ENCODE measurements around the gene SIM1.

Gene SIM1

GRCh38 chr6:100488244-100488643, 23.5 kb upstream of the SIM1 start:
- DNase-seq (no peak), ATAC-seq (ENCODE audit: insufficient read depth, low read depth) (no peak)
- no peak for TF ChIP-seq EZH2 (IDR thresholded peaks at IDR 0.05; ENCODE audit: borderline replicate concordance, low read depth, low read length, severe bottlenecking)
- TF ChIP-seq, protein P1, sequence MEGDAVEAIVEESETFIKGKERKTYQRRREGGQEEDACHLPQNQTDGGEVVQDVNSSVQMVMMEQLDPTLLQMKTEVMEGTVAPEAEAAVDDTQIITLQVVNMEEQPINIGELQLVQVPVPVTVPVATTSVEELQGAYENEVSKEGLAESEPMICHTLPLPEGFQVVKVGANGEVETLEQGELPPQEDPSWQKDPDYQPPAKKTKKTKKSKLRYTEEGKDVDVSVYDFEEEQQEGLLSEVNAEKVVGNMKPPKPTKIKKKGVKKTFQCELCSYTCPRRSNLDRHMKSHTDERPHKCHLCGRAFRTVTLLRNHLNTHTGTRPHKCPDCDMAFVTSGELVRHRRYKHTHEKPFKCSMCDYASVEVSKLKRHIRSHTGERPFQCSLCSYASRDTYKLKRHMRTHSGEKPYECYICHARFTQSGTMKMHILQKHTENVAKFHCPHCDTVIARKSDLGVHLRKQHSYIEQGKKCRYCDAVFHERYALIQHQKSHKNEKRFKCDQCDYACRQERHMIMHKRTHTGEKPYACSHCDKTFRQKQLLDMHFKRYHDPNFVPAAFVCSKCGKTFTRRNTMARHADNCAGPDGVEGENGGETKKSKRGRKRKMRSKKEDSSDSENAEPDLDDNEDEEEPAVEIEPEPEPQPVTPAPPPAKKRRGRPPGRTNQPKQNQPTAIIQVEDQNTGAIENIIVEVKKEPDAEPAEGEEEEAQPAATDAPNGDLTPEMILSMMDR (IDR thresholded peaks at IDR 0.05; ENCODE audit: borderline replicate concordance, extremely low read depth, low read length, poor library complexity, severe bottlenecking): no peak
- H3K9me3 ChIP-seq (ENCODE audit: insufficient read depth, low read length, severe bottlenecking): no peaks in the 10 kb centered on the region
- no peak overlapping the region for H2AFZ ChIP-seq (ENCODE audit: low read depth, low read length)
- H3K9ac ChIP-seq (ENCODE audit: low read depth, low read length): no peak overlapping the region
- no peak overlapping the region for H3K27ac ChIP-seq (ENCODE audit: low read length)
- H3K79me2 ChIP-seq (ENCODE audit: insufficient read depth, low read length): no peaks in the 10 kb centered on the region
- no peak overlapping the region for H3K4me2 ChIP-seq (ENCODE audit: insufficient read depth, low read length)
- H3K36me3 ChIP-seq (ENCODE audit: insufficient read depth, low read length): no peaks in the 10 kb centered on the region
- H3K27me3 ChIP-seq (ENCODE audit: insufficient read depth, low read length, poor library complexity): no peaks in the 10 kb centered on the region
- no peaks in the 10 kb centered on the region for H4K20me1 ChIP-seq (ENCODE audit: insufficient read depth, low read length)
- no peak overlapping the region for H3K4me3 ChIP-seq (ENCODE audit: low read depth in 1 of 2, low read length in 2 of 2)
- peaks cover 4% of the 10 kb centered on the region; the same call in 1 of the 2 replicates for H3K4me1 ChIP-seq (ENCODE audit: insufficient read depth, low read length)

GRCh38 chr6:100487638-100488037, 22.9 kb upstream of the SIM1 start:
- Histone ChIP-seq H3K4me2 (ENCODE audit: insufficient read depth, low read length) (no peak overlapping the region), H3K27me3 (ENCODE audit: insufficient read depth, low read length, poor library complexity) (no peaks in the 10 kb centered on the region)

DNA sequence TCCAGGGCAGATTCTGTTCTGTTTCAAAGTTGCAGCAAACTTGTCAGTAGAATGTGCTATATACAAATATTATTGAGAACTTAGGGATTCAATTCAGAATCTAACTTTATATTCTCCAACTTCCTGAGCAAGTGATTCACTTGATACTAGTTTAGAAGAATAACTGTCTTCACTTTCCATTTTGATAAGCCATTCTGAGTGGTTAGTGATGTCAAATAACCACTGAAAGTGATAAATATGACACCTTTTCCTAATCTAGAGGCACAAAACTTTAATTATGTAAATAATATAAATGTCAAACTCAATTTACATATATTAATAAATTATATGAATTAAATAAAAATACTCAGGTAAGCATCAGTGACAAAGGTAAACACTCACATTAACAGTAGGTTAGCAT, 20.5 kb upstream of the SIM1 start:
- no peaks in the 10 kb centered on the region for H3K27me3 ChIP-seq (ENCODE audit: insufficient read depth, low read length, poor library complexity)
- TF ChIP-seq, protein P1 (IDR thresholded peaks at IDR 0.05; ENCODE audit: borderline replicate concordance, extremely low read depth, low read length, poor library complexity, severe bottlenecking): no peak
- TF ChIP-seq EZH2 (IDR thresholded peaks at IDR 0.05; ENCODE audit: borderline replicate concordance, low read depth, low read length, severe bottlenecking): no peak
- H3K79me2 ChIP-seq (ENCODE audit: insufficient read depth, low read length): no peaks in the 10 kb centered on the region
- no peaks in the 10 kb centered on the region for H3K9me3 ChIP-seq (ENCODE audit: insufficient read depth, low read length, severe bottlenecking)
- H3K36me3 ChIP-seq (ENCODE audit: insufficient read depth, low read length): no peaks in the 10 kb centered on the region
- H4K20me1 ChIP-seq (ENCODE audit: insufficient read depth, low read length): no peaks in the 10 kb centered on the region
- H3K9ac ChIP-seq (ENCODE audit: low read depth, low read length): no peak overlapping the region
- H3K27ac ChIP-seq (ENCODE audit: low read length): no peak overlapping the region
- no peak for ATAC-seq (ENCODE audit: insufficient read depth, low read depth)
- H3K4me2 ChIP-seq (ENCODE audit: insufficient read depth, low read length): no peak overlapping the region
- DNase-seq: no peak
- H3K4me3 ChIP-seq (ENCODE audit: low read depth in 1 of 2, low read length in 2 of 2): no peak overlapping the region
- H2AFZ ChIP-seq (ENCODE audit: low read depth, low read length): no peak overlapping the region
- H3K4me1 ChIP-seq (ENCODE audit: insufficient read depth, low read length): no peaks in the 10 kb centered on the region

More at GRCh38 chr6:100487638-100488037, 22.9 kb upstream of the SIM1 start:
- no peaks in the 10 kb centered on the region for H3K9me3 ChIP-seq (ENCODE audit: insufficient read depth, low read length, severe bottlenecking)
- ATAC-seq (ENCODE audit: insufficient read depth, low read depth) (no peak), DNase-seq (no peak)
- no peaks in the 10 kb centered on the region for H3K36me3 ChIP-seq (ENCODE audit: insufficient read depth, low read length)
- H3K4me3 ChIP-seq (ENCODE audit: low read depth in 1 of 2, low read length in 2 of 2): no peak overlapping the region
- H4K20me1 ChIP-seq (ENCODE audit: insufficient read depth, low read length): no peaks in the 10 kb centered on the region
- no peak overlapping the region for H2AFZ ChIP-seq (ENCODE audit: low read depth, low read length)
- H3K4me1 ChIP-seq (ENCODE audit: insufficient read depth, low read length): peaks cover 4% of the 10 kb centered on the region; the same call in 1 of the 2 replicates
- no peak overlapping the region for H3K27ac ChIP-seq (ENCODE audit: low read length)
- TF ChIP-seq, protein P1 (IDR thresholded peaks at IDR 0.05; ENCODE audit: borderline replicate concordance, extremely low read depth, low read length, poor library complexity, severe bottlenecking): no peak
- TF ChIP-seq EZH2 (IDR thresholded peaks at IDR 0.05; ENCODE audit: borderline replicate concordance, low read depth, low read length, severe bottlenecking): no peak
- H3K9ac ChIP-seq (ENCODE audit: low read depth, low read length): no peak overlapping the region
- H3K79me2 ChIP-seq (ENCODE audit: insufficient read depth, low read length): no peaks in the 10 kb centered on the region

GRCh38 chr6:100484474-100484873, 19.8 kb upstream of the SIM1 start:
- DNase-seq (no peak), ATAC-seq (ENCODE audit: insufficient read depth, low read depth) (no peak)
- Histone ChIP-seq H3K27me3 (ENCODE audit: insufficient read depth, low read length, poor library complexity) (no peaks in the 10 kb centered on the region), H3K36me3 (ENCODE audit: insufficient read depth, low read length) (no peaks in the 10 kb centered on the region), H2AFZ (ENCODE audit: low read depth, low read length) (0 out of 2 replicates have a peak overlapping the region, but pooled peaks have one; percentile 43), H3K4me3 (ENCODE audit: low read depth in 1 of 2, low read length in 2 of 2) (no peak overlapping the region), H3K4me1 (ENCODE audit: insufficient read depth, low read length) (peaks cover 6% of the 10 kb centered on the region), H3K4me2 (ENCODE audit: insufficient read depth, low read length) (no peak overlapping the region), H4K20me1 (ENCODE audit: insufficient read depth, low read length) (no peaks in the 10 kb centered on the region), H3K9me3 (ENCODE audit: insufficient read depth, low read length, severe bottlenecking) (no peaks in the 10 kb centered on the region), H3K9ac (ENCODE audit: low read depth, low read length) (no peak overlapping the region), H3K27ac (ENCODE audit: low read length) (no peak overlapping the region), H3K79me2 (ENCODE audit: insufficient read depth, low read length) (no peaks in the 10 kb centered on the region)
- TF ChIP-seq, protein P1 (IDR thresholded peaks at IDR 0.05; ENCODE audit: borderline replicate concordance, extremely low read depth, low read length, poor library complexity, severe bottlenecking): no peak
- TF ChIP-seq EZH2 (IDR thresholded peaks at IDR 0.05; ENCODE audit: borderline replicate concordance, low read depth, low read length, severe bottlenecking): no peak

Measured in DND-41 (cell line).